DLD1 (cell line): ENCODE results near the gene CCL11.
"Not testable (repeated sequence)": the region's sequence is repeated elsewhere in the genome, so short reads cannot be mapped to it uniquely, and the experiment has no call there.

Experiments
- in situ Hi-C: cut with HindIII; loops from 2 replicates; pipeline ENCODE4 v1.10.0; 2017; ENCODE audit warnings: low sequenced_read_pairs

Gene CCL11

GRCh38 chr17:34306466-34306865 is 20.9 kb downstream of the CCL11 start:
- in situ Hi-C loops = no loop called here

DNA sequence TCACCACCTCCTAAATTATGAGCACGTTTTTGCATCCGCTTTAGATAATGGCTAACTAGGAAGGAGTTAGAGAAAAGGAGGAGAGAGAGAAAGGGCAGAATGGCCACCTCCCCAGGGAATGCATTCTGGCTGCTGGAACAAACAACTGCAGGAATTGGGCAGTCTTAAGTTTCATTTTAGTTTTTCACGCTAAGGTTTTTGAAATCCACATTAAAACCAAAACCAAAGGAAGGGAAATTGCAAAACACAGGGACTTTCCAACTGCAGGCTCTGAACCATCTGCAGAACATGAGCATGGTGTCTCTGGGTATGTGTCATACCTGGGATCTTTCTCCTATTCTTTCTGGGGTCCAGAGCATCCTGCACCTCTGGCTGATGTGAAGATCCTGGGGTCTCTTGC is 21.6 kb downstream of the CCL11 start:
- in situ Hi-C loops = no loop called here

DNA sequence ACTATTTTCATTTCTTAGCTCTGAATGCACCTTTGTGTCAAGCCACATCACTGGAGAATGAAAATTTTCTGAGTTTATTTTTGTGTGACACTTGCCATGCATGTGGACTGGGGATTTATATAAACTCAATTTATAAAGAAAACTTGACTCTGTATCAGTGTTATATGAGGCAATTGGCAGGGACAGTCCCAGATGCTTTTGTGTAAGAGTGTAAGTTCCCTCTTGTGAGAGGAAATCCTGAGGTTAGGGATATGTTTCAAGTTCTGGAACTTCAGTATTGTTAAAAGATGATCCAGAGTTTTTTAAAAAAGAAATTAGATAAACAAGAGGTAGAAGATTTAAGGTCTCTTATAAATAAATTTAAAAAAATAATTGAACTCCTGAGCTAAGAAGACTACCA is 22.8 kb downstream of the CCL11 start:
- in situ Hi-C loops = no loop called here

DNA sequence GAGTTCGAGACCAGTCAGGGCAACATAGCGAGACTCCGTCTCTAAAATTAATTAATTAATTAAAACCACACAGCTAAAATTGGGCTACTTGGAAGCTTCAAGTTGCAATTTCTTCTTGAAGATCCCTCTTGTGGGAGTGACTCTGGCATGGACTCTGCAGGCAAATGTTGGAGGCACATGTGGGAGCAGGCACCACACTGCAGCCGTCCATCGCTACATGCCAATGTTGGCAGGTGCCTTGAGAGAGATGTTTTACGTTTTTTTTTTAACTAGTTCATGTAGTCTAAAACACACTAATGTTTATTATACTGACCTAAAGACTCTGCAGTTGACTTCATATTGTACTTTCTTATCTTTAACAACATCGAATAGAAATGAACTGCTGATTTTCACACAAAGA is 25.7 kb downstream of the CCL11 start:
- in situ Hi-C loops = no loop called here

DNA sequence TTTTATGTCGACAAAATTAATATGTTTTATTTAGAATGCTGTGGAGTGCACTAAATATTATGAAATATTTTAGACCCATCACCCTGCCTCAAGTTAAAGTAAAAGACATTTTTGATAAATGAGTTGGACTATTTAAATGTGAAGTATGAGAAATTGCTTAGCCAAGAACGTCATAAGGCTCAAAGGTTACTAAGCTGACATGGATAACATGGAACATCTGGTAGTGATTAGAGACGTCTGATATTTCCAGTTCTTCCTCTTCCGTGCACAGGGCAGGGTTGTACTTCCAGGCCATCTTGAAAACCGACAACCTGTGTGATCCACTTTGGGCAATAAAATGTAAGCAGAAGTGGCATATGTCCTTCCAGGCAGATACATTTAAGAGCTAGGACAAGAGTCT is 26.5 kb downstream of the CCL11 start:
- in situ Hi-C loops = no loop called here

- in situ Hi-C loops = no loop called here
Observed at GRCh38 chr17:34313164-34313563, 27.6 kb downstream of the CCL11 start.

DNA sequence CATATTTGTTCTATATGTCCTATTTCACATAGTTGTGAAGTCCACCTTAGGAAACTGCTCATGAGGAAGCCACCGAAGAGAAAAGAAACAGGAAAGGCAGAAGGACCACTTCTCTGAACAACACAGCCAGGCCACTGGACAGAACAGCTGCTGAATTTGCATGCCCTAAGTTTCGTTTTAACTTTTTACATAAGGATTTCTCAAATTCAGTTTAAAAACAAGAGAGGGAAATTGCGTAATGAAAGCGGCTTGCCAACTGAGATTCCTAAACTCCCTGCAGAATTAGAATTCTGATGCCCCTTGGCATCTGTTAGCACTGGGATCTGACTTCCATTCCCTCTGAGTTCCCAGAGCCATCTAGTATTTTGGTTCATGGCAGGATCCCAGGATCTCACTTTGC is 28.7 kb downstream of the CCL11 start:
- in situ Hi-C loops = no loop called here

DNA sequence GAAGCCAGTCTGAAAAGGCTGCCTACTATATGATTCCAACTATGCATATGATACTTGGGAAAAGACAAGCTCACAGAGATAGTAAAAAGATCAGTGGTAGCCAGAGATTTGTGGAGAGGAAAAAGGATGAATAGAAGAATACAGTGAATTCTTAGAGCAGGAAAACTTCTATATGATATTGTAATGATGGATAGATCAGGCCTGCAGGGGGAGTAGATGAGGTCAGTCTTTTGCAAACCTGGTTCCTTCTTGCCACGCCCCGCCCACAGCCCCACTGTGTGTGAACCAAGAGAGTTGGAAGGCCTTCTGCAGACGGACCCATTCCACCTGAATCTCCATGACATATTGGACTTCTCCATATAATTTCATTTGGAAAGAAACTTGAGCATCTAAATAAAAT is 32.9 kb downstream of the CCL11 start:
- in situ Hi-C loops = no loop called here

- in situ Hi-C loops = no loop called here
Observed at GRCh38 chr17:34319039-34319483, 33.5 kb downstream of the CCL11 start, which contains the start of gene CCL8. Gene CCL8 (plus strand): TSS chr17:34319435. CDS start chr17:34319502, 67 bp downstream.

- in situ Hi-C loops = no loop called here
Observed at GRCh38 chr17:34321964-34322363, 36.4 kb downstream of the CCL11 start.

GRCh38 chr17:34327580-34327979 is 42.0 kb downstream of the CCL11 start:
- in situ Hi-C loops = not testable (repeated sequence)

DNA sequence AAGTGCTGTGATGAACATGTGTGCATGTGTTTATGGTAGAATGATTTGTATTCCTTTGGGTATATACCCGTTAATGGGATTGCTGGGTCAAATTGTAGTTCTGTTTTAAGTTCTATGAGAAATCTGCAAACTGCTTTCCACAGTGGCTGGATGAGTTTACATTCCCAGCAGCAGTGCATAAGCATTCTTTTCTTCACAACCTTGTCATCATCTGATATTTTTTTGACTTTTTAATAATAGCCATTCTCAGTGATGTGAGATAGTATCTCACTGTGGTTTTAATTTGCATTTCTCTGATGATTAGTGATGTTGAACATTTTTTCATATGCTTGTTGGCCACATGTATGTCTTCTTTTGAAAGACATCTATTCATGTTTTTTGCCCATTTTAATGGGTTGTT is 52.2 kb downstream of the CCL11 start:
- in situ Hi-C loops = no loop called here
